Hypothalamus (tissue), 51 donors: ENCODE results near the gene BRINP2.

ENCODE experiments used
- DNase-seq, 51 donors: peaks; one replicate each; lab custom pipeline; 2025; lab: John Stamatoyannopoulos, UW

Gene BRINP2

DNA sequence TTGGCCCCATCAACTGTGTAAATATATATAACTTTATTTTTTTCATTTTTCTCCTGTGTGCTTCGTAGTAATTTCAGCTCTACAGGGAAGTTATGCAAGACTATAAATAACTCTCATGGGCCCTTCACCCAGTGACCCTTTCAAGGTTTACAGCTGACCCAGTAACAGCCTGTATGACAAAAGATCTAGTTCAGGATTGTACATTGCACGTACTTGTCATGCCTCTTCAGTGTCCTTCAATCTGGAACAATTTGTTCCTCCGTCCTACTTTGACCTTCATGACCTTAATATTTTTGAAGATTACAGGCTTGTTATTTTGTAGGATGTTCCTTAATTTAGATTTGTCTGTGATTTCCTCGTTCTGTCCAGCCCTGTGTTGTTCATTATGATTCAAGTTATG lies 40.5 kb downstream of the BRINP2 start:
- no peak for DNase-seq

DNA sequence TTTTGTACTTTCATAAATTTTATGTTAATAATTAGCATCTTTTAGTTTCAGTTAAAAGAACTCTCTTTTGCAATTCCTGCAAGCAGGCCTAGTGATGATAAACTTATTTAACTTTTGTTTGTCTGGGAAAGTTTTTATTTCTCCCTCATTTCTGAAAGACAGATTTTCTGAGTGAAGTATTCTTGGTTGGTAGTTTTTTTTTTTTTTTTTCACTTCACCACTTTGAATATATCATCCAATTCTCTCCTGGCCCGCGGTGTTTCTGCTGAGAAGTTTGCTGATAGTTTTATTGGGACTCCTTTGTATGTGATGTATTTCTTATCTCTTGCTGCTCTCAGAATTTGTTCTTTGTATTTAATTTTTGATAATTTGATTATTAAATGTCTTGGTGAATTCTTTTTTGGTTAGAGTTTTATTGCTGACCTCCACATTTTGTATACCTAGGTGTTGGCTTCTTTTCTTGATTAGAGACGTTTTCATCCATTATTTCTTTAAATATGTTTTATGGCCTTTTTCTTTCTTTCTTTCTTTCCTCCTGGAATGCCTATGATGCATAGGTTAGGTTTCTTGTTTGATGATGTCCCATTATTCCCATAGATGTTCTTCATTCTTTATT lies 45.9 kb downstream of the BRINP2 start:
- DNase-seq, result no peak

DNA sequence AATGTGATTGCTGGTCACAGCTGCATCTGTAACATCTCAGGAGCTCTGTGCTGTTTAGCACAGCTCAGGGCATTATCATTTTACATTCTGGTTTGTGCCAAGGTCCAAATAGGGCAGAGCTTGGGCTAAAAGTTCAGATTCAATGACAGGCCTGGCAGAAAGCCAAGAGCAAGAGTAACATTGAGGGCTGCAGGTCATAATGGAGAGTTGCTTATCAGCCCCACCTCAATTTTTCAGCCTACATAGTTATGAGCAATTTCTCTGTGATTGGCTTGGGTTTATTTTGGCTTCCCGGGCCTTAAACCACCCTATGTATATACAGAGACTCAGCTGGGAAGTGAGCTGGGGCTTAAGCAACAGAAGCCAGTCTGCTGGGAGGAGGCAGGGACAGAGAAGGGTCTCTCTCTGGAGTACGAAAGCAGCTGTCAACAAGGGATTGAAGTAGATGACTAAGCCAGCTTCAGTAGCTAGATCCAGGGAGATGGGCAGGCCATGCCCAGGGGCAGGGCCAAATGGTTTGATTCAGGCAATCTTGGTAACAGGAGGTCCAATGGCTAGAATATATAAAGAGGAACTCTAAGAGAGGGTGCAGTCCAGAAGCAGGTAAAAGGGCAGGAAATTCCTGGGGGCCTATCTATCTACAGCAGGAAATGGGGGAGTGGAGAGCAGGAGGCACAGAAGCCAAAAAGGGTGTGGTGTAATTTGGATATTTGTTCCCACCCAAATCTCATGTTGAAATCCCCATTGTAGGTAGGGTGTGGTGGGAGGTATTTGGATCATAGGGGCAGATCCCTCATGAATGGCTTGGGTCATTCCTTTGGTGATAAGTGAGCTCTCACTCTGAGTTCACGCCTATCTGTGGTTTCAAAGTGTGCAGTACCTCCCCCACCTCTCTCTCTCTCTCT lies 49.0 kb downstream of the BRINP2 start:
- no peak for DNase-seq

DNA sequence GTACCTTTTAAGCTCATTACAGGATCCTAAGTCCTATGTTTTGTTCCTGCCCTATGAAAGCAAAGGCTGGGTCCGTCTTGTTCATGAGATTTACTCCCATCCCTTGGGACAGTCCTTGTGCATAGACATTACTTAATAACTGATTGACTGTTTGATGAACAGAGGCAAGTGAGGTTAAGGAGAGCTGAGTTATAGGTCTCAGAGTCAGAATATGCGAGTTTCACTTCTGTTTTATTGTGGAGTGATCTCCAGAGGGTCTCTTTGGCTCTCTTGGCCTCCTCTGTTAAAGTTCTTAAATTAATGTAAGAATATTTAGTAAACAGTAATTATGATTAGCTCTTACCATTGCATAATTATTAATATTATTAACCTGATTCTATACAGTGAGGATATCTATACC lies 52.6 kb downstream of the BRINP2 start:
- no peak for DNase-seq

DNA sequence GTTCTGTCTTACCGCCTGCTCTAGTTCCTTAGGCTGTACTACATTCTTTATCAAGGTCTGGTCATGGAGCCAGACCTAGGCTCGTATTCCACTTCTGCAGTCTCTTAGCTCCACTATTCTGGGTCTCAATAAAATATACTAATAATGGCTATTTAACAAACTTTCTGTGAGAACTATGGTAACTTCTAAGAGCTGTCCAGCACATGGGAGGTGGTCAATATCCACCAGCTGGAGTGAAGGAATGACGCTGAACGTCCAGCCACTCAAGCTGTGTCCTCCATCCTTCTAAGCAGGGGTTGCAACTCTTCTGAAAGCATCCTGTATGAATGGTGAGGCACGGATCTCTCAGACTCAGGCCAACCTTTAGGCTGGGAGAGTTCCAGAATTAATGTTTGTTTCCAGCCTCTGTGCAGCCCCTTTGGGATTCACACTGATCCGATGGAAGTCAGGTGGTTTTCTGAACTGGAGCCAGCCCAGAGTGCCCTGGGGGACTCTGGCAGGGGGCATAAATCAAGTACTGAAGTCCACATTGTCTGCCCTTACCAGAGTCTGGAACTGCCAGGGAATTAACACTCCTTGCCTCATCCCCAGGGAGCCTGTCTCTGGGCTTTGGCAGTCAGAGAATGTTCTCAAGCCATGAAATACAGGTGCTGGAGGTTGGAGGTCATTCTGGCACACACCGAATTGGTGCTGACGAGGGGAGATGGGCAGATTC lies 57.4 kb downstream of the BRINP2 start:
- no peak for DNase-seq

DNA sequence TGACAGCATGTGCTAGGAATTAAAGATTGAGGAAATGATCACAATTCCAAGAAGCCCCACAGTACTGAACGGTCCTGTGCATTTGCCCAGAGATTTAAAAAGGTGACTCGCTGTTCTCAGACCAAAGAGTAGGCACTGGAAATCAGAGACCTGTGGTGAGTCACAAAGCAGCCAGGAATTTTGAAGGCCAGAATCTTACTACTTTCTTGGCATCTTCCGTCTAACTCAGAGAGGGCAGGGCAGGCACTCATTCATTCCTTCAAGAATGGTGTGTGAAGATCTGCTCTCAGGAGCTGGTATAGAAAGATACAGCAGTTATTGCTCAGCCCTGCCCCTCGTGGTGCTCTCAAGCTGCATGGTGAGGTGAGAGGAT lies 57.9 kb downstream of the BRINP2 start:
- no peak for DNase-seq

DNA sequence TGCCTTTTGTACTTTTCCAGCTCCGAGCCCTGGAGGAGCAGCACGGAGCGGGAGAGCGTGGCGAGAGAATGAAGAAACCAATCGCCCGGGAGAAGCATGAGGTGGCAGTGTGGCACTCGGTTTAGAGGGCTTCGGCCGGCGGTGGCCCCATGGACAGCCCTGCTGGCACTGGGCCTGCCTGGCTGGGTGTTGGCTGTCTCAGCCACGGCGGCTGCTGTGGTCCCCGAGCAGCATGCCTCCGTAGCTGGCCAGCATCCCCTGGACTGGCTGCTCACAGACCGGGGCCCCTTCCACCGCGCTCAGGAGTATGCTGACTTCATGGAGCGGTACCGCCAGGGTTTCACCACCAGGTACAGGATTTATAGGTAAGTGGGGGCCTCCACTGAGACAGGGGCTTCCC lies 59.0 kb downstream of the BRINP2 start:
- peak in 28 of 51 donors; percentile 7 to 70 (median 38) for DNase-seq

DNA sequence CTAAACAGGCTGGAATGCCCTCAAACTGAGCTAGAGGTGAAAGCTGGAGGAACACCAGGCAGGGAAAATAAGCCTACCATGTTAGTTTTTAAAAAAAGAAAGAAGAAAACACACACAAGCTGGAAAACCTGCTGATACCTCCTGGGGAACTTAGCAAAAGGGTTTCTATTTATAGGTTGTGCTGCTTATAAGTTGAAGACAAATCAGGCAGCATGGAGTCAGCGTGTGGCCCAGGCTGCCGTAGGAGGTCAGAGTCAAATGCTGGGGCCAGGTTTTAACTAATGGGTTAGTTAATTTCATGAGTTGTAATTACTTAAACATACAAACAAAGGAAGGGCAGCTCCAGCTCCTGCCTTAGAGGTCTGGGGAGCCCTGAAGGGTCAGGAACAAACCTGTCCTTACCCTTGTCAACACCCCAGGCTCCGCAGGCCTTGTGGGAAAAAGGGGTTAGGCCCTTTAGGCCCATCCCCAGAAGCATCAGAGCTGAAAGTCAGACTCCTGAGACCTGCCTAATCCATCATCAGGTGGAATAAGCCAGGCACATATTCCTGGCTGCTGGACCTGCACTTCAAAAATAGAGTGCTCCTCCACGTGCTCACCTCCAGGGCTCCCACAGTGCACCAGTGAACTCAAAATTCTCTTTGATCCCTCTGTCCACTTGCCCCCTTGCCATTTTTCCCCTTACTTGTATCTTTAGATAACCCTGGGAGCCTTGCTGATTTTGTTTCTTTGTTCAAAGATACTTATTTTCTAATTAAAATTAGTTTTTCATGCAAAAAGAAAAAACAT lies 59.7 kb downstream of the BRINP2 start:
- DNase-seq, result no peak

DNA sequence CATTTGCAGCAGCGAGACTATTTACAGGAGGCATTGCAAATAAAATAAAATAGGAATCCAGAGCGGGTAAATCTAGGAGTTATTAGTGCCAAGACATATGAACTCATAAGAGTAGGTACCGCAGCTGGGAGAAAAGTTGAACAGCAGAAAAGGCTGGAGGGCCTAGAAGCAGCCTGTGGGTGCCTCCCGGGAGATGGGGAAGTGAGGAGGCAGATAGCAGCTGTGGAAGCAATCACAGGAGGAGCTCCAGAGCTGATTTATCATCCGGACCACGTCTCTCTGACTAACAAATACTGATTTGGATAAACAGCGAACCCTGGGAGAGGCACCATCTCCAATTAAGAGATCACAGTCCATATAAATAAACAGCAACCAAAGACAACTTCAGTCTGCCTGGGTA lies 64.6 kb downstream of the BRINP2 start:
- no peak for DNase-seq

DNA sequence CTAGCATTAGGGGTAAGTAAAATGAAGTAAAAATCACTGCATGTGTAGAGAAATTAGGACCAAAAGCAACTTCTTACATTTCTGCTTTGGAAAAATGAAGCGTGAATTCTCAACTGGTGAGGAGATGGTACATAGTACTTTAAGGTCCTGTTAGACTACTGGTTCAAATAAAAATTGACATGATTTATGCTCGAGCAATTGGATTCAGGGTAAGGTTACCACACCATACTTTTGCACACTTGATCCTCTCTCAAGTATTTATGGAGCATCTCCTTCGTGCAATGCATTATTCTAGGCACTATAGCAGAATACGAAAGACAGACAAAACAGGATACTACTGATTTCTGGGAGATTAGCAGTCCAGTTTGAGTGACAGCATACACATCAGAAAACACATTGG lies 66.2 kb downstream of the BRINP2 start:
- DNase-seq, result no peak

DNA sequence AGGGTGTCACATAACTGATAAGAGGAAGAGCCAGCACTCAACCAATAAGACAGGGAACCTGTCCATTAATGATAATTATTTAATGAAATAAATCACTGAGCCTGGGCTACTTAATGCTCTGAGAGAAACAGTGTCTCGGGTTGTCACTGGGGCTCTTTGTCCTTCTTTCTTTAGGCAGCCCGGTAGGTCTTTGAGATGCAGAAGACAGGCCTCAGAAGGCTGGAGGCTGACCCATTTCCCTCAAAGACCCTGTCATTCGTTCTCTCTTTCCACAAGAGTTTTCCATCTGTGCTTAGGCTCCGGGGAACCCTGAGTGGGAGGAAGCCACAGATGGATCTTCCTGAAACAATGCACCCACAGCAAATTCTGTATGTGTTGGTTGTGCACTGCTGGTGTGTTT lies 68.2 kb downstream of the BRINP2 start:
- DNase-seq, result peak in 1 of 51 donors; percentile 10

DNA sequence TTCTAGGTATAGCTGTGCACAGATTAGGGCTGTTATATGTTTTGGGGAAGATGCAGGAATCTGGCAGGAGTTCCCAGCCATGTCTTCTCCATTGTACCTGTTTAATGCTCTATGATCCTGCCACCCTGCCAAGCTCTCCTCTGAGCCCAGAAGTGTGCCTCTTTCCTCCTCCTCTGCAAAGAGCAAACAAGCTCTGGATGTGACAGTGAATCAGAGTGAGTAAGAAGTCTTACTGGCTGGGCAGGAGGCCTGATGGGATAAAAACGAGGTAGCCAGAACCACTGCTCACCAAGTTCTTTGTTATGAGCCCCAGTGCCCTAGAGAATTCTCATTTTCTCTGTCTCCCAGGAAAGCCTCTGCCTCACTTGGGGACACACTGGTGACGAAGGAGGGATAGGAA lies 69.0 kb downstream of the BRINP2 start:
- no peak for DNase-seq

DNA sequence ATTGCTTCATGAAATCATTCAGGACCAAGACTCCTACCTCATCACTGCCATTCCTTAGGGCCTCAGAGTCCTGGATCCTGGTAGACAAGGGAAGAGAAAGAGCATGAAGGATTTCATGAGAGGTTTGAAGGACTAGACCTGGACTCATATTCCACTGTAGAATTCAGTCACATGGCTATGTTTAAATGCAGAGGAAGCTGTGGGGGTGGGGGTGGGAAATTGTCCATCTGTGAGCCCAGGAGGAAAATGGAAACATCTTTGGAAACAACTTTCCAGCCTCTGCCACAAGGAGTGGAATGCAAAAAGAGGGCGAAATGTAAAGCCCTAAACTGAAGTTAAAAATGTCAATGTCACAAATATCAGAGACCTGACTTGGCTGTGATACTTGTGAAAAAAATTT lies 73.0 kb downstream of the BRINP2 start:
- DNase-seq, result no peak

DNA sequence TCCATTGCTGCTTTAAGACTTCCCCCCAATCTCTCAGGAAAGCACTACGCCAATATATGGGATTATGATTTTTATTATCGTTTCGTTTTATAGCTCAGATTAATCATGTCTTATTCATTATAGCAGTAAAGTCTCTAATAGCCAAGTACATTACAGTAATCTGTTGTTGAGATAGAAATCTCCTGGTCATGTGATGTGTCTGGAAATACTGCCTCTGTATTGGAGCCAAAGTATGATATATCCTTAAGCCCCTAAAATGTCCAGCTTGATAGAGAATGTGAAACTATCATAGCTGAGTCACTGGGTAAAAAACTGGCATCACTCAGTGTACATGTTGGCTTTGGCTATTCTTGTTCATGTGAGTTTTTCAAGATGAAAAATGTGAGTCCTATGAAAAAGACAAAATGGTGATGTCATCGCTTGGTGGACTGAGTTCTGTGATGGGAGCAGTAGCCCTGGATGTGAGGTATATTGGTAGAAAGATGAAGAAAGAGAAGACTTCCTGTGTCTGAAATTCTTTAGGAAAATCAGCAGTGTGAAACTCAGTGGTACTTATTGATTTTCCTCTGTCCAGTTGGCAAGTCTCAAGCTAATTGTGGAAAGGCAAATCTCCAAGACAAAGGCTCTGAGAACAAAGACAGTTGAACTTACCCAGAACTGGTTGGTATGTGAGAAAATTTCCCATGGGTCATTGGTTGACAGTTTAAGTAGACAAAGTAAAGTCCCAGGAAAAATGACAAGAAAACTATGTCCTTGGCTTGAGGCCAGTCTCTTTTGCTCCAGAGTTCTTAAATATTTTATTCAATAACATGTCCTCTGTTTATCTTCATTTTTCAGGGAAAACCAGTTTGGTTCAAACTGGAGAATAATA lies 76.2 kb downstream of the BRINP2 start:
- DNase-seq, result no peak

DNA sequence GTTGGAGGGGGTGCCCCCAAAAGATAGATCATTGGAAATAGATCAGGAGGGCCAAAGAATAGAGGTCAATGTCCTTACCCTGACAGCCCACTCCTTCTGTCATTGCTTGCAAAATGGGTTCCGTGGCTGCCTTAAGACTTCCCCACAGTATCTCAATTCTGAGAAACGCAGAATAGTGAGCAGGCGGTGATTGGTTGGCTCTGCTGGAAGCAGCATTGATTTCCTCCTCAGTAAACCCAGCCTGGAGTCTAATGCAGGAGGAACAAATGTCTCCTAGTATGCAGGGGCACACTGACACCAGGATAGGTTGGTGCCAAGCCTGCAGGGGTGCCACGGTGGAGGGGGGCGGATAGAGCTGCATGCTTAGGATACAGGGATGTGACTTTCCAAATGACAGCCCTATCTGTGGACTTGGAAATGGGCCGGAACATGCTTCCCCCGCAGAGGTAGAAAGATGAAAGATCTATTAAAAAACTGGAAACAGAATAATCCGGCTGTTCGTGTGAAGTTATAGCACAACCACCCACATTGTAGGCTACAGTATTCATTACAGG lies 76.9 kb downstream of the BRINP2 start:
- no peak for DNase-seq

DNA sequence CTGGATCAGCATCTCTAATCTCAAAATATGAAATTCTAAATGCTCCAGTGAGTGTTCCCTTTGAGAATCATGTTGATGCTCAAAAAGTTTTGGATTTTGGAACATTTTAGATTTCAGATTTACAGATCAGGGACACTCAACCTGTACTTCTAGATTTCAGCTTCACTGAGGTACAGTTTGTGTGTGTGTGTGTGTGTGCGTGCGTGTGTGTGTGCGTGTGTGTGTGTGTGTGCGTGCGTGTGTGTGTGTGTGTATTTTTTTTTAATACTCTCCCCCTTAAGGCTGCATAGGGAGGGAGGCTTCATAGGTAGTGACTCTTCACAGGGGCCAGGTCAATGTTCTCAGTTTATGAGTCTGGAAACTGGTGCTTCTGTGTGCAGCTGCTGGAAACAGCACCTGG lies 77.5 kb downstream of the BRINP2 start:
- DNase-seq, result no peak

DNA sequence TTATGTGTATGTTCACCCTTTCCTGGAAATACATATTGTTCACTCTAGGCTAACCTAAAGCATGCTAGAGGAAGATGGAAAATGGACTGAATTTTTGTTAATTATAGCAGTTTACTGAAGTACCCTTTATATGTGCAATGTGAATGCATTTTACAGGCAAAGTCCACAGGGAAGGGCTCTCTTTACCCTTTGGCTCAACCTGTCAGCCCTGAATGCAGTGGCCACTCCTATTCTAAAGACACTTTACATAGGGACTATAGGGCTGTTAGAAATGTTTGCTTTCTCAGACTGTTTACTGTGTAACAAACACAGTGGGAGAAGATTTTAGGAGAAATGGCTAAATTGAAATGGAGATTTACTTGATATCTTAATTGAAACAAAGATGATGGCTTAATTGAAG lies 78.5 kb downstream of the BRINP2 start:
- no peak for DNase-seq

DNA sequence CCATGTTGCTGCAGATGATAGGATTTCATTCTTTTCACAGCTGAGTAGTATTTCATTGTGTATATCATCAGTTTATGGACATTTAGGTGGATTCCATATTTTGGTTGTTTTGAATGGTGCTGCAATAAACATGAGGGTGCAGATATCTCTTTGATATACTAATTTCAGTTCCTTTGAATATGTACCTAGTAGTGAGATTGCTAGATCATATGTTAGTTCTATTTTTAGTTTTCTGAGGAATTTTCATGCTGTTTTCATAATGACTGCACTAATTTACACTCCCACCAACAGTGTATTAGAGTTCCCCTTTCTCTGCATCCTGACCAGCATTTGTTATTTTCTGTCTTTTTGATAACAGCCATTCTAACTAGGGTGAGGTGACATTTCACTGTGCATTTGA lies 82.1 kb downstream of the BRINP2 start:
- no peak for DNase-seq

DNA sequence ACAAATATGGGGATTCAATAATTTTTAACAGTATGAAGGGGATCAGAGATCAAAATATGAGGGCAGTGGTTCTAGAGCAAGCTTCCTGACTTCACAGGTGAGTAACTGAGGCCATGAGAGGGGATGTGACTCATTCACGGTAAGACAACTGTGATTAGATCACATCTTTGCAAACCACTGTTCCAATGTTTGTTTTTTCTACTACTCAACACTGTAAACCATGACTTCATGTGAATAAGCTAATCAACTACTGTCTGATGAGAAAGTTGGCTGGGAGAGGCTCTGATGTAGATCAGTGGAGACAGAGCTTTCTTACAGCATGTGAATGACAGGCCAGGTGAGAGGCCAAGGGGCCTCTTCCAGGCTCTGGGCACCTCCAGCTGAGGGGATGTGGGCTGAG lies 84.7 kb downstream of the BRINP2 start:
- no peak for DNase-seq
